ENCODE measurements around the gene TMEM255B.

DNA sequence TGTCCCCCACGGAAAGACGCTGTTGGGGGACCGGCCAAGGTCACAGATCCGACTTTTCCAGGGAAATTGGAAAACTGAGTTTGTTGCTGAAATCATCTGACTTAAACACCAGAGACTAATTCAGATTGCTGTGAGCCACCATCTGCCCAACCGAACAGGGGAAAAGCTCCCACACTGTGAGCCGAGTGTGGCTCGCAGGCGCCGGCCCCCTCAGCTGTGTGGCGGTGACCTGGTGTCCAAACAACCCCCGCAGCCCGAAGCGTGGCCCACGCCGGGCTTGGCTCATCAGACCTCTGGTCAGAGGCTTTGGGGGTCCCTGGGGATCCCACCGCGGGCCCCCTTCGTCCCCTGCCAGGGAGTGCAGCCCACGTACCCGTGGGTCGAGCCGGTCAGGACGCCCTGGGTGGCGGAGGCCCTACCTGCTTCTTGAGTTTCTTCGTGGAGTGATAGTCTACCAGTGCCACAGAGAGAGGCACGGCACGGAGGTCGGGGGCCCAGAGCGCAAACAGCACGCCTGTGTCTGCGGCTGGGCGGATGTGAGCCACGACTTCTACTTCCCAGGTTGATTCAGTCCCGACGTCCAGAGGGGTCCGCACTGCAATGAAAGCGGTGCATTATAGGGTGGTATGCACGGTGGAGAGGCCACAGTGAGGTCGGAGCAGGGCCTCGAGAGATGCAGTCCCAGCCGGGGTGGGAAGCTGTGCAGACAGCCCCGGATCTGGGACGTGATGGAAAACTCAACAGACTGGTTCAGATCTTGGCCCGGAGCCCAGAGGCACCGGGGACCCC, 64.1 kb downstream of the TMEM255B start:
- TF ChIP-seq FOS (IDR thresholded peaks at IDR 0.05; ENCODE audit: low read depth, low read length) = no peak
- no peak for TF ChIP-seq MAZ (IDR thresholded peaks at IDR 0.05; ENCODE audit: borderline replicate concordance, low read depth, low read length)
- TF ChIP-seq CTCF (conservative IDR thresholded peaks at IDR 0.05; ENCODE audit: low read depth, low read length) = no peak
- no peak for TF ChIP-seq POLR2A (IDR thresholded peaks at IDR 0.05; ENCODE audit: low read depth, low read length)
- no peak for TF ChIP-seq RCOR1 (IDR thresholded peaks at IDR 0.05; ENCODE audit: insufficient replicate concordance, low read length)
- TF ChIP-seq MXI1 (IDR thresholded peaks at IDR 0.05; ENCODE audit: borderline replicate concordance, low read depth, low read length) = no peak
- TF ChIP-seq RAD21 (IDR thresholded peaks at IDR 0.05; ENCODE audit: low read length) = no peak
- no peak for TF ChIP-seq BHLHE40 (IDR thresholded peaks at IDR 0.05; ENCODE audit: low read depth, low read length)

Data from IMR-90 (cell line).